K562 (cell line): Measurements from ENCODE around the gene CACNG8. TPM values are rescaled to one million over a fixed set of nuclear protein-coding genes. Genes with fewer than 3 reads are reported as not detected.
A peak's percentile ranks its signal among the peaks of the same experiment; 100 is the strongest.

Source experiments
- ATAC-seq: fragments of 200-7000 bp; cut with Tn5 transposase; 3 replicates; pipeline ENCODE4 v1.9.1; 2020; ENCODE audit warnings: moderate library complexity
- BruUV-seq: library from RNA; stranded (reverse); fragments of 400-500 nt; replicated peaks from 2 replicates; lab custom pipeline; 2021; lab: Mats Ljungman, UMichigan
- CTCF ChIA-PET: fragments of 300-600 bp; formaldehyde crosslinking; extraction: SDS; loops from one replicate; lab custom pipeline; 2021; ENCODE audit warnings: low intra/inter-chr PET ratio; lab: Yijun Ruan, JAX
- POLR2A ChIA-PET: fragments of 300-600, 350-650 bp; sonication (Branson Sonifier 250); formaldehyde crosslinking; extraction: SDS; loops from one replicate; lab custom pipeline; 2021; ENCODE audit warnings: antibody characterized with exemption, inconsistent platforms; lab: Yijun Ruan, JAX
- DNase-seq, 4 experiments: peaks; one replicate each; pipeline versions ENCODE4 v3.0.0 to v3.0.0-alpha.2; 2011 to 2018; ENCODE audit warnings: low spot score in 3 of 4, mixed read lengths in 3 of 4; ENCODE audit errors: extremely low read depth in 1 of 4
- FAIRE-seq: peaks from 2 replicates; lab custom pipeline; 2011; peaks lifted over from hg19 to GRCh38; lab: Jason Lieb, UNC
- H2AFZ ChIP-seq: 2 replicates; pipeline ENCODE4 v1.6.0; 2011; ENCODE audit warnings: low read depth, low read length, control low read depth, inconsistent platforms
- H3K27ac ChIP-seq: fragments of 200-600 bp; 3 replicates; pipeline ENCODE4 v1.8.0; 2011; ENCODE audit warnings: low read depth, mild to moderate bottlenecking, control low read depth, inconsistent platforms, low read length, moderate library complexity, mixed read lengths; ENCODE audit errors: extremely low read depth
- H3K27me3 ChIP-seq, 2 experiments: fragments of 300-600 bp in 1 of 2; 2 replicates in 1 of 2; 3 replicates in 1 of 2; pipeline versions ENCODE4 v1.6.0 to v1.8.0; 2011; ENCODE audit warnings: inconsistent platforms in 2 of 2, low read length in 2 of 2, mild to moderate bottlenecking in 1 of 2, mixed read lengths in 1 of 2, moderate library complexity in 1 of 2; ENCODE audit not compliant: control insufficient read depth in 2 of 2, insufficient read depth in 2 of 2
- H3K36me3 ChIP-seq: fragments of 300-600 bp; 3 replicates; pipeline ENCODE4 v1.8.0; 2011; ENCODE audit warnings: mild to moderate bottlenecking, low read length, inconsistent platforms; ENCODE audit not compliant: control insufficient read depth, insufficient read depth
- H3K4me1 ChIP-seq, 2 experiments: fragments of 200-600 bp in 1 of 2; replicated peaks in 1 of 2; 2 replicates in 1 of 2; 3 replicates in 1 of 2; pipeline versions ENCODE4 v1.5.1 to v1.8.0; 2011; ENCODE audit warnings: inconsistent platforms in 2 of 2, low read length in 2 of 2, mild to moderate bottlenecking in 1 of 2, mixed read lengths in 1 of 2, moderate library complexity in 1 of 2; ENCODE audit not compliant: control insufficient read depth in 2 of 2, insufficient read depth in 2 of 2
- H3K4me2 ChIP-seq: 2 replicates; pipeline ENCODE4 v1.6.1; 2011; ENCODE audit warnings: low read length, control low read depth, inconsistent platforms, mixed read lengths; ENCODE audit not compliant: insufficient read depth
- H3K4me3 ChIP-seq: fragments of 200-600 bp; sonication (generic), shearing (Covaris generic); 2 replicates; pipeline ENCODE4 v1.5.1; 2016; ENCODE audit warnings: control low read depth, inconsistent platforms
- H3K79me2 ChIP-seq: fragments of 200-600 bp; 3 replicates; pipeline ENCODE4 v1.8.0; 2011; ENCODE audit warnings: low read length, inconsistent platforms; ENCODE audit not compliant: control insufficient read depth, insufficient read depth
- H3K9ac ChIP-seq, 2 experiments: 2 replicates each; pipeline versions ENCODE4 v1.6.0 to v1.6.1; 2011; ENCODE audit warnings: low read depth in 2 of 2, low read length in 2 of 2, control low read depth in 1 of 2, inconsistent platforms in 1 of 2, mild to moderate bottlenecking in 1 of 2, mixed read lengths in 1 of 2; ENCODE audit not compliant: insufficient read depth in 1 of 2
- H3K9me1 ChIP-seq: one replicate; pipeline ENCODE4 v1.6.0; 2011; ENCODE audit warnings: inconsistent platforms, mild to moderate bottlenecking, low read length, moderate library complexity; ENCODE audit not compliant: control insufficient read depth, insufficient read depth
- H3K9me3 ChIP-seq: replicated peaks from 2 replicates; pipeline ENCODE4 v1.5.1; 2011; ENCODE audit warnings: low read depth, low read length, inconsistent platforms; ENCODE audit not compliant: control insufficient read depth, insufficient read depth
- H4K20me1 ChIP-seq: replicated peaks from 2 replicates; pipeline ENCODE4 v1.6.1; 2011; ENCODE audit warnings: low read length, inconsistent platforms, mixed read lengths; ENCODE audit not compliant: control insufficient read depth, insufficient read depth
- ASH1L ChIP-seq: fragments of 450-650 bp; IDR thresholded peaks from 2 replicates; pipeline ENCODE4 v1.6.1; 2018; ENCODE audit warnings: borderline replicate concordance, mild to moderate bottlenecking, low read depth; ENCODE audit not compliant: partially characterized antibody
- CREM ChIP-seq: IDR thresholded peaks from 2 replicates; pipeline ENCODE4 v1.6.1; 2014; ENCODE audit warnings: antibody characterized with exemption, low read depth
- FIP1L1 ChIP-seq: fragments of 200-400 bp; formaldehyde crosslinking; IDR thresholded peaks from 2 replicates; pipeline ENCODE4 v1.6.1; 2018; ENCODE audit warnings: mild to moderate bottlenecking, low read depth, low read length; ENCODE audit not compliant: poor library complexity, severe bottlenecking
- HCFC1 ChIP-seq: IDR thresholded peaks from 2 replicates; pipeline ENCODE4 v1.6.1; 2012; ENCODE audit warnings: low read depth, low read length, improper control_type of control experiment
- NR2C2 ChIP-seq, 2 experiments: fragments of 200-800 bp in 1 of 2; sonication (Bioruptor generic) in 1 of 2; sonication (generic) in 1 of 2; formaldehyde crosslinking in 1 of 2; IDR thresholded peaks; 2 replicates each; pipeline versions ENCODE4 v1.6.1 to v1.8.0; 2016 to 2022; ENCODE audit warnings: mild to moderate bottlenecking in 1 of 2, missing compliant biosample characterization in 1 of 2, missing genetic modification characterization in 1 of 2, missing genetic modification reagents in 1 of 2
- RB1 ChIP-seq: fragments of 450-650 bp; IDR thresholded peaks from 2 replicates; pipeline ENCODE4 v1.6.1; 2017; ENCODE audit warnings: low read depth, mild to moderate bottlenecking
- SREBF2 ChIP-seq: sonication (generic); formaldehyde crosslinking; IDR thresholded peaks from 2 replicates; pipeline ENCODE4 v1.4.0; 2020; ENCODE audit warnings: mild to moderate bottlenecking, missing genetic modification reagents
- SRSF3 ChIP-seq: fragments of 200-400 bp; formaldehyde crosslinking; IDR thresholded peaks from 2 replicates; pipeline ENCODE4 v1.6.1; 2016; ENCODE audit warnings: mild to moderate bottlenecking, low read length, moderate library complexity; ENCODE audit not compliant: insufficient read depth
- ZNF696 ChIP-seq: fragments of 250-450 bp; sonication (Bioruptor Pico); conservative IDR thresholded peaks from 2 replicates; pipeline ENCODE4 v1.4.0; 2020; ENCODE audit warnings: mild to moderate bottlenecking, moderate library complexity
- ZNF766 ChIP-seq: fragments of 200-800 bp; sonication (Bioruptor generic); conservative IDR thresholded peaks from 2 replicates; pipeline ENCODE4 v1.6.1; 2016; ENCODE audit warnings: missing genetic modification characterization, missing compliant biosample characterization
- WGBS: fragments of 100-300 bp; shearing (Covaris generic); methylation state at CpG from one replicate; pipeline ENCODE4 v1.1.6; 2016; ENCODE audit warnings: low coverage, mixed read lengths; ENCODE audit not compliant: insufficient coverage; ENCODE audit errors: missing lambda C conversion rate; 5-methylcytosine and 5-hydroxymethylcytosine counted together
- in situ Hi-C: fragments of 300-500 bp; cut with MboI; formaldehyde crosslinking; loops from 4 replicates; pipeline ENCODE4 v1.15.0; 2018; ENCODE audit warnings: inconsistent platforms, mixed read lengths
- intact Hi-C: fragments of 100-400 bp; cut with micrococcal nuclease; formaldehyde crosslinking; loops from 2 replicates; pipeline ENCODE4 v1.14.2; 2022
- polyA plus RNA-seq, 8 experiments: library from polyadenylated mRNA; depleted of rRNA in 4 of 8; stranded (reverse) in 5 of 8; unstranded in 3 of 8; fragments of >200 nt; fragmentation: Nextera tagmentation in 2 of 8; fragmentation: Illumina TruSeq in 1 of 8; extraction: Ambion mirVana in 2 of 8; extraction: Trizol in 1 of 8; gene quantifications; 2 replicates each; pipeline versions ENCODE4 v1.2.1 to v1.2.3, GENCODE V29; 2011 to 2014; ENCODE audit warnings: inconsistent platforms in 1 of 8, missing spikeins in 1 of 8
- total RNA-seq, 7 experiments: library from RNA; depleted of rRNA in 6 of 7; stranded (reverse); fragments of >200 nt in 6 of 7; fragmentation: Illumina TruSeq in 2 of 7; extraction: Trizol in 2 of 7; gene quantifications; 2 replicates each; pipeline versions ENCODE4 v1.2.1 to v1.2.3, GENCODE V29; 2011 to 2021; ENCODE audit warnings: low replicate concordance in 1 of 7
- TF ChIP-seq, protein P1 (sequence below): fragments of 200-800 bp; sonication (Bioruptor generic); IDR thresholded peaks from 2 replicates; pipeline ENCODE4 v1.6.1; 2017; ENCODE audit warnings: missing genetic modification characterization, missing compliant biosample characterization
- TF ChIP-seq, protein P2 (sequence below): conservative IDR thresholded peaks from 2 replicates; pipeline ENCODE4 v1.6.1; 2011; ENCODE audit warnings: low read depth, mild to moderate bottlenecking, low read length; ENCODE audit not compliant: control insufficient read depth
- TF ChIP-seq, protein P3 (sequence below), 2 experiments: fragments of 450-650 bp; IDR thresholded peaks; 2 replicates each; pipeline ENCODE4 v1.6.1; 2018; ENCODE audit warnings: mild to moderate bottlenecking in 2 of 2, low read depth in 1 of 2; ENCODE audit not compliant: partially characterized antibody in 2 of 2

Gene CACNG8
- total and polyA plus RNA-seq, 9 of the 15 experiments (the other 6 are each of a cell fraction or from before 2014, with no cell fraction given): 0.02 to 0.05 TPM; not detected in 7

- H3K27ac ChIP-seq: no peak overlapping the region
- ChIA-PET CTCF (no interaction called here), POLR2A (interaction anchor here (1.3 kb wide), 1 partner anchor 109 kb away, joined by 3 read pairs; no protein-coding TSS in a partner anchor)
- no peak overlapping the region for H3K4me2 ChIP-seq
- BruUV-seq: no TSS peak
- in situ Hi-C loops (no loop called here), intact Hi-C loops (no loop called here)
- H2AFZ ChIP-seq: 0 out of 2 replicates have a peak overlapping the region, but pooled peaks have one; percentile 14
- 12% methylated on average over 8 of the region's 9 CpGs for WGBS
- peak; percentile 87 for ATAC-seq
- H3K79me2 ChIP-seq: no peaks in the 10 kb centered on the region
- H3K4me1 ChIP-seq: peaks cover 2 to 24% of the 10 kb centered on the region in 2 experiments; a peak in 2 of 5 replicates
- peak; percentile 97 for FAIRE-seq
- peaks cover 6% of the 10 kb centered on the region in 2 experiments; a peak in 3 of 5 replicates for H3K27me3 ChIP-seq
- H3K4me3 ChIP-seq: no peak overlapping the region
- H4K20me1 ChIP-seq: 0 out of 2 replicates have a peak, but pooled peaks cover 4% of the 10 kb centered on the region
- H3K36me3 ChIP-seq: no peaks in the 10 kb centered on the region
- H3K9me3 ChIP-seq: no peaks in the 10 kb centered on the region
- no peak overlapping the region for H3K9ac ChIP-seq
- peak; percentile 75 to 81 (median 78) for DNase-seq
- H3K9me1 ChIP-seq: no peaks in the 10 kb centered on the region
- TF ChIP-seq SREBF2 (CRISPR knock-in tag): no peak
- TF ChIP-seq ZNF696 (CRISPR knock-in tag): no peak
- no peak for TF ChIP-seq SRSF3
- TF ChIP-seq, protein P1, sequence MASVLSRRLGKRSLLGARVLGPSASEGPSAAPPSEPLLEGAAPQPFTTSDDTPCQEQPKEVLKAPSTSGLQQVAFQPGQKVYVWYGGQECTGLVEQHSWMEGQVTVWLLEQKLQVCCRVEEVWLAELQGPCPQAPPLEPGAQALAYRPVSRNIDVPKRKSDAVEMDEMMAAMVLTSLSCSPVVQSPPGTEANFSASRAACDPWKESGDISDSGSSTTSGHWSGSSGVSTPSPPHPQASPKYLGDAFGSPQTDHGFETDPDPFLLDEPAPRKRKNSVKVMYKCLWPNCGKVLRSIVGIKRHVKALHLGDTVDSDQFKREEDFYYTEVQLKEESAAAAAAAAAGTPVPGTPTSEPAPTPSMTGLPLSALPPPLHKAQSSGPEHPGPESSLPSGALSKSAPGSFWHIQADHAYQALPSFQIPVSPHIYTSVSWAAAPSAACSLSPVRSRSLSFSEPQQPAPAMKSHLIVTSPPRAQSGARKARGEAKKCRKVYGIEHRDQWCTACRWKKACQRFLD: 0 out of 2 replicates have a peak, but pooled peaks have one; percentile 28
- TF ChIP-seq FIP1L1: no peak
- peak; percentile 51 for TF ChIP-seq ASH1L
- TF ChIP-seq HCFC1: peak; percentile 96
- TF ChIP-seq RB1: no peak
- TF ChIP-seq, protein P2, sequence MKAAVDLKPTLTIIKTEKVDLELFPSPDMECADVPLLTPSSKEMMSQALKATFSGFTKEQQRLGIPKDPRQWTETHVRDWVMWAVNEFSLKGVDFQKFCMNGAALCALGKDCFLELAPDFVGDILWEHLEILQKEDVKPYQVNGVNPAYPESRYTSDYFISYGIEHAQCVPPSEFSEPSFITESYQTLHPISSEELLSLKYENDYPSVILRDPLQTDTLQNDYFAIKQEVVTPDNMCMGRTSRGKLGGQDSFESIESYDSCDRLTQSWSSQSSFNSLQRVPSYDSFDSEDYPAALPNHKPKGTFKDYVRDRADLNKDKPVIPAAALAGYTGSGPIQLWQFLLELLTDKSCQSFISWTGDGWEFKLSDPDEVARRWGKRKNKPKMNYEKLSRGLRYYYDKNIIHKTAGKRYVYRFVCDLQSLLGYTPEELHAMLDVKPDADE: peak; percentile 92
- TF ChIP-seq CREM: peak; percentile 70
- TF ChIP-seq, protein P3, sequence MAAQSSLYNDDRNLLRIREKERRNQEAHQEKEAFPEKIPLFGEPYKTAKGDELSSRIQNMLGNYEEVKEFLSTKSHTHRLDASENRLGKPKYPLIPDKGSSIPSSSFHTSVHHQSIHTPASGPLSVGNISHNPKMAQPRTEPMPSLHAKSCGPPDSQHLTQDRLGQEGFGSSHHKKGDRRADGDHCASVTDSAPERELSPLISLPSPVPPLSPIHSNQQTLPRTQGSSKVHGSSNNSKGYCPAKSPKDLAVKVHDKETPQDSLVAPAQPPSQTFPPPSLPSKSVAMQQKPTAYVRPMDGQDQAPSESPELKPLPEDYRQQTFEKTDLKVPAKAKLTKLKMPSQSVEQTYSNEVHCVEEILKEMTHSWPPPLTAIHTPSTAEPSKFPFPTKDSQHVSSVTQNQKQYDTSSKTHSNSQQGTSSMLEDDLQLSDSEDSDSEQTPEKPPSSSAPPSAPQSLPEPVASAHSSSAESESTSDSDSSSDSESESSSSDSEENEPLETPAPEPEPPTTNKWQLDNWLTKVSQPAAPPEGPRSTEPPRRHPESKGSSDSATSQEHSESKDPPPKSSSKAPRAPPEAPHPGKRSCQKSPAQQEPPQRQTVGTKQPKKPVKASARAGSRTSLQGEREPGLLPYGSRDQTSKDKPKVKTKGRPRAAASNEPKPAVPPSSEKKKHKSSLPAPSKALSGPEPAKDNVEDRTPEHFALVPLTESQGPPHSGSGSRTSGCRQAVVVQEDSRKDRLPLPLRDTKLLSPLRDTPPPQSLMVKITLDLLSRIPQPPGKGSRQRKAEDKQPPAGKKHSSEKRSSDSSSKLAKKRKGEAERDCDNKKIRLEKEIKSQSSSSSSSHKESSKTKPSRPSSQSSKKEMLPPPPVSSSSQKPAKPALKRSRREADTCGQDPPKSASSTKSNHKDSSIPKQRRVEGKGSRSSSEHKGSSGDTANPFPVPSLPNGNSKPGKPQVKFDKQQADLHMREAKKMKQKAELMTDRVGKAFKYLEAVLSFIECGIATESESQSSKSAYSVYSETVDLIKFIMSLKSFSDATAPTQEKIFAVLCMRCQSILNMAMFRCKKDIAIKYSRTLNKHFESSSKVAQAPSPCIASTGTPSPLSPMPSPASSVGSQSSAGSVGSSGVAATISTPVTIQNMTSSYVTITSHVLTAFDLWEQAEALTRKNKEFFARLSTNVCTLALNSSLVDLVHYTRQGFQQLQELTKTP (IDR thresholded peaks at IDR 0.05; ENCODE audit: low read depth in 1 of 2, partially characterized antibody in 2 of 2): peak; percentile 48 to 99
- no peak for TF ChIP-seq NR2C2 (CRISPR knock-in tag; IDR thresholded peaks at IDR 0.05)
- 0 out of 2 replicates have a peak, but pooled peaks have one; percentile 23 for TF ChIP-seq NR2C2 (tag; IDR thresholded peaks at IDR 0.05)
- peak; percentile 88 for TF ChIP-seq ZNF766 (CRISPR knock-in tag)
These were observed 14.8 kb downstream of the CACNG8 start for GRCh38 chr19:53977429-53977990.
